Smooth muscle cell (in vitro differentiated cells): ENCODE measurements around the gene FYN. TPM values are rescaled to one million over a fixed set of nuclear protein-coding genes. Genes with fewer than 3 reads are reported as not detected.

Experiments used
- DNase-seq: peaks from one replicate; lab custom pipeline; 2025; ENCODE audit not compliant: unreplicated experiment; lab: John Stamatoyannopoulos, UW
- H2AFZ ChIP-seq: fragments of 200-600 bp; sonication (generic); 2 replicates; pipeline ENCODE4 v1.6.0; 2016; ENCODE audit warnings: antibody characterized with exemption, low read depth, mild to moderate bottlenecking
- H3F3A ChIP-seq: fragments of 200-600 bp; sonication (generic); 2 replicates; pipeline ENCODE4 v1.6.0; 2017; ENCODE audit warnings: antibody characterized with exemption, low read depth
- H3K27ac ChIP-seq: fragments of 200-600 bp; sonication (generic); 2 replicates; pipeline ENCODE4 v1.5.1; 2016; ENCODE audit warnings: low read depth, mild to moderate bottlenecking
- H3K27me3 ChIP-seq: fragments of 200-600 bp; sonication (generic); 2 replicates; pipeline ENCODE4 v1.6.1; 2016; ENCODE audit warnings: low read depth, mild to moderate bottlenecking
- H3K36me3 ChIP-seq: fragments of 200-600 bp; sonication (generic); 2 replicates; pipeline ENCODE4 v1.5.1; 2016; ENCODE audit warnings: low read depth
- H3K4me1 ChIP-seq: fragments of 200-600 bp; sonication (generic); 2 replicates; pipeline ENCODE4 v1.5.1; 2016; ENCODE audit warnings: low read depth
- H3K4me2 ChIP-seq: fragments of 200-600 bp; sonication (generic); 2 replicates; pipeline ENCODE4 v1.6.0; 2016; ENCODE audit warnings: mild to moderate bottlenecking
- H3K4me3 ChIP-seq: fragments of 200-600 bp; sonication (generic); 2 replicates; pipeline ENCODE4 v1.5.1; 2016; ENCODE audit warnings: mild to moderate bottlenecking
- H3K79me2 ChIP-seq: fragments of 200-600 bp; sonication (generic); 2 replicates; pipeline ENCODE4 v1.6.0; 2016; ENCODE audit warnings: low read depth, mild to moderate bottlenecking
- H3K9ac ChIP-seq: fragments of 200-600 bp; sonication (generic); 2 replicates; pipeline ENCODE4 v1.6.0; 2016; ENCODE audit warnings: low read depth
- H3K9me3 ChIP-seq: fragments of 200-600 bp; sonication (generic); replicated peaks from 2 replicates; pipeline ENCODE4 v1.5.1; 2016; ENCODE audit warnings: low read depth
- H4K20me1 ChIP-seq: fragments of 200-600 bp; sonication (generic); 2 replicates; pipeline ENCODE4 v1.6.0; 2016; ENCODE audit warnings: low read depth
- CTCF ChIP-seq: fragments of 200-600 bp; sonication (generic); IDR thresholded peaks from 2 replicates; pipeline ENCODE4 v1.5.1; 2017; ENCODE audit warnings: borderline replicate concordance, mild to moderate bottlenecking, antibody characterized with exemption; ENCODE audit not compliant: insufficient read depth, poor library complexity, severe bottlenecking
- WGBS: methylation state at CpG from one replicate; pipeline ENCODE4 v1.1.7; 2016; ENCODE audit warnings: low lambda C conversion rate; 5-methylcytosine and 5-hydroxymethylcytosine counted together
- polyA plus RNA-seq: library from polyadenylated mRNA; unstranded; fragments of >200 nt; fragmentation: Nextera tagmentation; extraction: Ambion mirVana; gene quantifications from 2 replicates; pipeline ENCODE4 v1.2.1, GENCODE V29; 2016
- total RNA-seq: library from RNA; depleted of rRNA; stranded (reverse); fragments of >200 nt; gene quantifications from 2 replicates; pipeline ENCODE4 v1.2.3, GENCODE V29; 2014

Gene FYN
- total and polyA plus RNA-seq, 2 experiments from 2014 or later = 110 to 138 TPM

GRCh38 chr6:111870051-111870741 is 3.1 kb downstream of the FYN start:
- Histone ChIP-seq H3K4me3 (peak overlapping the region; percentile 82), H4K20me1 (peaks cover 69% of the 10 kb centered on the region), H3K9ac (no peak overlapping the region), H3K27ac (peak overlapping the region; percentile 40), H3K27me3 (no peaks in the 10 kb centered on the region), H3K9me3 (no peaks in the 10 kb centered on the region), H3K4me1 (peaks cover 26% of the 10 kb centered on the region), H2AFZ (no peak overlapping the region), H3K36me3 (no peaks in the 10 kb centered on the region), H3K4me2 (peak overlapping the region; percentile 96), H3K79me2 (peaks cover 71% of the 10 kb centered on the region), H3F3A (peaks cover 3% of the 10 kb centered on the region)
- WGBS = 65% methylated on average over 7 of the region's 7 CpGs
- no peak for TF ChIP-seq CTCF
- DNase-seq = no peak

GRCh38 chr6:111866857-111867256 is 6.4 kb downstream of the FYN start:
- H3K4me2 ChIP-seq = no peak overlapping the region
- no peaks in the 10 kb centered on the region for H3F3A ChIP-seq
- H3K27me3 ChIP-seq = no peaks in the 10 kb centered on the region
- no peak for TF ChIP-seq CTCF
- no peak overlapping the region for H3K27ac ChIP-seq
- no peak for DNase-seq
- peaks cover 98% of the 10 kb centered on the region for H3K79me2 ChIP-seq
- H3K9ac ChIP-seq = no peak overlapping the region
- no peaks in the 10 kb centered on the region for H3K9me3 ChIP-seq
- H3K4me1 ChIP-seq = peaks cover 38% of the 10 kb centered on the region
- 71% methylated on average over 2 of the region's 2 CpGs for WGBS
- no peak overlapping the region for H2AFZ ChIP-seq
- H3K36me3 ChIP-seq = no peaks in the 10 kb centered on the region
- H3K4me3 ChIP-seq = no peak overlapping the region
- peaks cover 100% of the 10 kb centered on the region for H4K20me1 ChIP-seq

- H3K4me3 ChIP-seq = no peak overlapping the region
- H3K36me3 ChIP-seq = no peaks in the 10 kb centered on the region
- H3K9ac ChIP-seq = no peak overlapping the region
- H3K9me3 ChIP-seq = no peaks in the 10 kb centered on the region
- H3F3A ChIP-seq = no peaks in the 10 kb centered on the region
- H3K4me2 ChIP-seq = no peak overlapping the region
- peaks cover 99% of the 10 kb centered on the region for H3K79me2 ChIP-seq
- peaks cover 100% of the 10 kb centered on the region for H4K20me1 ChIP-seq
- TF ChIP-seq CTCF = no peak
- H3K27me3 ChIP-seq = no peaks in the 10 kb centered on the region
- H2AFZ ChIP-seq = no peak overlapping the region
- no peak overlapping the region for H3K27ac ChIP-seq
- no peak for DNase-seq
- peaks cover 32% of the 10 kb centered on the region for H3K4me1 ChIP-seq
- 85% methylated on average over 8 of the region's 8 CpGs for WGBS
These were observed 7.2 kb downstream of the FYN start for GRCh38 chr6:111865909-111866546.

GRCh38 chr6:111865049-111865585 is 8.1 kb downstream of the FYN start:
- Histone ChIP-seq H3K4me2 (no peak overlapping the region), H3K27ac (no peak overlapping the region), H3K36me3 (no peaks in the 10 kb centered on the region), H3F3A (no peaks in the 10 kb centered on the region), H3K4me1 (peaks cover 24% of the 10 kb centered on the region), H3K79me2 (peaks cover 99% of the 10 kb centered on the region), H3K27me3 (no peaks in the 10 kb centered on the region), H3K9ac (no peak overlapping the region), H2AFZ (no peak overlapping the region), H3K9me3 (no peaks in the 10 kb centered on the region), H4K20me1 (peaks cover 100% of the 10 kb centered on the region), H3K4me3 (no peak overlapping the region)
- no peak for TF ChIP-seq CTCF
- WGBS = 46% methylated on average over 6 of the region's 6 CpGs
- DNase-seq = no peak
